Raji (cell line): ENCODE data around the gene EGLN1.

Experiments used
- POLR2A ChIP-seq: IDR thresholded peaks from 2 replicates; pipeline ENCODE4 v1.6.1; 2011; ENCODE audit warnings: low read depth, low read length, control low read depth; ENCODE audit not compliant: insufficient read depth

Gene EGLN1

GRCh38 chr1:231408528-231409094 lies 13.5 kb downstream of the EGLN1 start:
- TF ChIP-seq POLR2A: no peak

DNA sequence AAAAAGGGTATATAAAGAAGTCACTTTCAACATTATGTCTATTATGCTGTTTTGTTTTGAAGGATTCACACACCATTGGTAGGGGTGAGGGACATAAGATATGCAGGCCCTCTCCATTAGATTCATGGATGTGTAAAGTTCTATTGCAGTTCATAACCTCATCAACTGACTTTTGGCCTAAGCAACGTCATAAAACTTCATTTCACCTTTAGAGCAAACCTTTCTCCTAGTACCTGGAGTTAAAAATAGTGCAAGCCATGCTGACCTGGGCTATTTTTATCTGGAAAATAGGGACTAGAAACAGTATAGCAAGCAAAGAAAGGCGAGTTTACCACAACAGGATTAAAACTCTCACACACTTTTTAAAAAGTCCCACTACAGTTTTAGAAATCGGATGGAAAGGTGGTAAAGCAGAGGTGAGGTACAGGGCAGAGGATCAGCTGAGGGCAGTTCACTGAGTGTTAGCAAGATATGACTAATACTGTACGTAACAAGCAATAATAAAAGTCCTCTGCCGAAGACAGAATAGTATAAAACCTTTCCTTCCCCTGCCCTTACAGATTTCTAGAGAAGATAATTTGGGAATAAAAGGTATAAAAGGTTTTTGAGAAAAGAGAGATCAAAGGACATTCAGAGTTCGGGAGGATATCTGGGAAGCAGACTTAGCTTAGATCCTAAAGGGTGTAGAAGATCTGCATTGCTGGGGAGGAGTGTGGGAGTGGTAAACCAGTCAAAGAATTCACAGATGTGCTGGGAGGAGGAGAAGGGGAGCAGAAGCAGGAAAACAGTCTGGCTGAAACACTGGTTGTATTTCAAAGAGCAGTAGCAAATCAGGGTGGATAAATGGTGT lies 14.3 kb downstream of the EGLN1 start:
- no peak for TF ChIP-seq POLR2A

GRCh38 chr1:231407049-231407448 lies 15.0 kb downstream of the EGLN1 start:
- no peak for TF ChIP-seq POLR2A

DNA sequence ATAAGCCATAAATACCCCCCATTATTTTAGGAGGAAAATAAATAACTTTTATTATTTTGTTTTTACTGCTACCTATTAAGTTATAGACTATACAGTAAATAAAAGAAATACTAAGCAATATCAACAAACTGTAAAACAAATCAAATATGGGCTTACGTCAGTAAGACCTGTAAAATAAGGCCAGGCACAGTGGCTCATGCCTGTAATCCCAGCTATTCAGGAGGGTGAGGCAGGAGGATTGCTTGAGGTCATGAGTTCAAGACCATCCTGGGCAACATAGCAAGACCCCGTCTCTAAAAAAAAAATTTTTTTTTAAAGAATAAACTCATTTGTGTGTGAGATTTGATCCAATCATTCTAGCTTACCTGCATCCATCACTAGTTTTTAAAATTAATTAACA lies 17.8 kb downstream of the EGLN1 start:
- no peak for TF ChIP-seq POLR2A

DNA sequence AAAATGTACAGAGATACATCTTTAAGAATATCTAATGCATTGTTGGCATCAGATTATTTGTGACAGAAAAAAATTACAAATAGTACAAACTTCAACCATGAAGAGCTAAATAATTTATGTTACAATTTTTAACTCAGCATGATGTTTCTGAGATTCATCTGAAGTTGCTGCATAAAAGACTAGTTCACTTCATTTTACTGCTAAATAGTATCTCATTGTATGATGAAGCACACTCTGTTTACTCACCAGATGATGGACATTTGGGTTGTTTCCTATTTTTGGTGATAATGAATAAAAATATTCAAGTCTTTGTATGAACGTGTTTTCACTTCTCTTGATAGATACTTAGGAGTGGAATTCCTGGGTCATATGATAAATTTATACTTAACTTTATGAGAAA lies 20.6 kb downstream of the EGLN1 start:
- TF ChIP-seq POLR2A: no peak

DNA sequence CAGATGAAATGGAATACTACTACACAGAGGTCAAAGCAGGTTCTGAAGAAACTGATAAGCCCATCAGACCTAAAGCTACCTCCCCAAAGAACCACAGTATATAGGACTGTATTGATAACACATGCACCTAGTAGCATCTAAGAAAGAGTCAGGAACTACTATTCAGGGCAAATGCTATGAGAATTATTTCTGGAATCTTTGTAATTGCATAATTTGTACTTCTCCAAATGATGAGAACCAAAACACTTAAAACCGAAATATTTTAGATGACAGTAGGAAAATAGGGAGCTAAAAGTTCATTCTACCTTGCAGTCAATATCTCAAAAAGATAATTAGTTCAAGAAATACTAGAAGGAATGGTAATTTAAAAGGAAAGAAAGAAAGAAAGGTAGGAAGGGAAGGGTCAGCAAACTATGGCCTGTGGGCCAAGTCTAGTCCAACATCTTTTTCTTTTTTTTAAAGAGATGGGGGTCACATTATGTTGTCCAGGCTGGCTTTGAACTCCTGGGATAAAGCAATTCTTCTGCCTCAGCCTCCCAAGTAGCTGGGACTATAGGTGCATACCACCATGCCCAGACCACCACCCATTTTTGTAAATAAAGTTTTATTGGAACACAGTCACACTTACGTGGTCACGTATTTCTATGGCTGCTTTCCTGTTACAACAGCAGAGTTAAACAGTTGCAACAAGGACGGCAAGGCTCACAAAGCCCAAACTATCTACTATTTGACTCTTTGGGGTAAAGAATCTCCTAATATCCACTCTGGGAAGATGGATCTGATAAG lies 24.0 kb downstream of the EGLN1 start:
- TF ChIP-seq POLR2A: no peak

- TF ChIP-seq POLR2A: no peak
Measured at GRCh38 chr1:231396643-231397042, 25.4 kb downstream of the EGLN1 start.

GRCh38 chr1:231395998-231396390 lies 26.1 kb downstream of the EGLN1 start:
- TF ChIP-seq POLR2A: no peak

DNA sequence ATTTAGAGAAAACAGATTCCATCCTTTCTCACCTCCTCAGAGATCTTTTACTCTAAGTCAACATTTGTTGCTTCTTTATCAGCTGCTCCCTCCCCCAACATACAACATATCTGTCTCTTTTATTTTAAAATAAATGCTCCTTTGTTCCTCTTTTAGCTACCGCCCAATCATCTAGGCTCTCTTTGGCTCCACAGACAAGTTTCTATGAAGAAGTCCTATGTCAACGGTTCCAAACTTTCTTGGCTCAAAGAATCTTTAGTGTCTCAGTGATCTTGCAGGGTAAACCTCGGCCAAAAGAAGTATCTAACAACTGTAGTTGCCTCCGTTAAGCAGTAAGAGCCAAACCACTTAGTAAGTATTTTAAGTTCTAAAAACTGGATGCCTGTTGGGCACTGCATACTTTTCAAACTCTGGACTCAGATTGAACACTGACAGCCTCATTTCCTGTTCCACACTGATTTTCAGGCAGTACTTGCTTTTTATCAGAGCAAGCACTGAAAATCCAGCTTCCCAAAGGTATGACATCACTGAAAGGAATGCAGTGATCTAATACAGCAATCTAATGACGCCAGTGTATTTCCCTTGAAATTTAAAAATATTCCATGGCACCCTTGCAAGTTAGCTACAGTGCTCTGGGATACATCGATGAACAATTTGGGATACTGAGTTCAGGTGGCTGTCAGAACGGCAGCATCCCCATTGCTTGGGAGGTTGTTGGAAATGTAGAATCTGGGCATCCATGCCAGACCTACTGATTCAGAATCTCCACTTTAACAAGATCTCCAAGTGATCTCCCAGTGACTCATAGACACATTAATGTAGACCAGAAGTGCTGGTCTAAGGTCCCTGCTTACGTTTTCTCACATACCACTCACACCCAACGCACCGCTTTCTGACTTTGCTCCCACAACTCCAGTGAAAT lies 26.8 kb downstream of the EGLN1 start:
- no peak for TF ChIP-seq POLR2A

DNA sequence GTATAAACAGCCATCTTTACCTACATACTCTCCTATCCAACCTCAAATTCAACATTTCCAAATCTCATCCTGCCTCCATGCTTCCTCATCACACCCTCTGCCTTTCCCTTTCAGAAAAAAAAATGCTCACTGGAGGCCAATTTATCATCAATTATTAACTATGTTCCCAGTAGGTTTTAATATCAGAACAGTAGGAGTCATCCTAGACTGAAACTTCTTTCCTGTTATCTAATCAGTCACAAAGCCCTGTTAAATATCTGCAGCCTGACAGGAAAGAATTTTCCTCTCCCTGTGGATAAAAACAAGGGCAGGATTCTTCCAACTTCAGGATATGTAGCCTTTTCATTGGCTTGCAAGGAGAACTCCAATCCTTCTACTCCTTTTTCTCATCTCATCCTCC lies 28.4 kb downstream of the EGLN1 start:
- TF ChIP-seq POLR2A: no peak

- no peak for TF ChIP-seq POLR2A
Measured at GRCh38 chr1:231392389-231393131, 29.5 kb downstream of the EGLN1 start.

DNA sequence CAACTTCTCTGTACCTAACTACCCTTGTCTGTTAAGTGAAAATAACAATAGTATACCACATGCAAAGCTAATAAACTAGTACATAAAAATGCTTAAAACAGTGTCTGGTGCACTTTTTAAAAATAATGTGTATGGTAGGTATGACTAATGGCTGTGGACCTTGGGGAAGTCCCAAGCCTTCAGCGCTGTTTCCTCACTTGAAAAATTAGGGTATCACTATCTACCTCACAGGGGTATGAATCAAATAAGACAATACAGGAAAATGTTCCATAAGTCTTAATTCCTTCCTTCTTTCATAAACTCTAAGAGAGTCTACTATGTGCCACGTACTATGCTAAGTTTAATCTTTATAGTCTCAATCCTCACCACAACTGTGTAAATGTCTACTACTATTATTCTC lies 32.0 kb downstream of the EGLN1 start:
- TF ChIP-seq POLR2A: no peak

DNA sequence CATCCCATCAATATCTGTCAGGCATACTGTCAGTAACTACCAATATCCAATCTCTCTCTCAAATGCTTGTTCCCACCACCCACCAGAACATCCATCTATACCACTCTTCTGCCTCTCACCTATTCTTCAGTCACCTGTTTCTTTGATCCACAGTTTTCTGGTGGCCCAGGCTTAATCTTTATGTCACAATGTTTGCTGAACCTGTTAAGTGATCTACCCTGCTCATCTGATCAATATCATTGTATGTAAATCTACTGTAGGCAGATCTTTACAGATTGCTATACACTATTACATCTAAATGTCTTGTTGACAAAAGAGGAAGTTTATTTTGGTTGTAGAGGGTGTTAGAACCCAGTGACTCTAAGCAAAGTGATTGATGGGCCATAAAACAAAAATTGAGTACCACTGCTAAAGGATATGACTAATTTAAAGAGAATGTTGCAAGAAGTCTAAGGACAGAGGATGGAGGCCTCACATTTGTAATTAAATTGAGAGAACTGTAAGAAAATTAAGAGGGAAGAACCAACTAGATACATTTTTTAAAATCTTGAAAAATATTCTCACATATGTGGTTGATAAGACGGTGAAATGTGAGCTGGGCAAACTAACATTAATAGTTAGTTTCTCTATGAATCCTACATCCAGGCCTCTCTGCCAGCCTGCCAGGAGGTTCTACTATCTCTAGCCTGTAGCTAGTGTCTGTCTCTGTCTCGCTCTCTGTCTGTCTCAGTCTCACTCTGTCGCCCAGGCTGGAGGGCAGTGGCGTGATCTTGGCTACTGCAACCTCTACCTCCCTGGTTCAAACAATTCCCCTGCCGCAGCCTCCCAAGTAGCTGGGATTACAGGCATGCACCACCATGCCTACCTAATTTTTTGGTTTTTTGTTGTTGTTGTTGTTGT lies 34.1 kb downstream of the EGLN1 start:
- TF ChIP-seq POLR2A: no peak
